Nephron progenitor cell (in vitro differentiated cells): ENCODE measurements around the gene WDSUB1.
A peak's percentile ranks its signal among the peaks of the same experiment; 100 is the strongest.

Experiments used
- DNase-seq: peaks from one replicate; pipeline ENCODE4 v3.0.0; 2021
- H3K27ac Mint-ChIP-seq: 2 replicates; pipeline ENCODE4 v1.8.0; 2021; ENCODE audit warnings: mild to moderate bottlenecking, moderate library complexity, mixed read lengths
- H3K27me3 Mint-ChIP-seq: 2 replicates; pipeline ENCODE4 v1.8.0; 2021; ENCODE audit warnings: mild to moderate bottlenecking, low read depth, mixed read lengths; ENCODE audit not compliant: poor library complexity
- H3K36me3 Mint-ChIP-seq: 2 replicates; pipeline ENCODE4 v1.8.0; 2021; ENCODE audit warnings: low read depth, mixed read lengths
- H3K4me1 Mint-ChIP-seq: 2 replicates; pipeline ENCODE4 v1.8.0; 2021; ENCODE audit warnings: mixed read lengths
- H3K4me3 Mint-ChIP-seq: 2 replicates; pipeline ENCODE4 v1.8.0; 2021; ENCODE audit warnings: mild to moderate bottlenecking, moderate library complexity, mixed read lengths
- H3K9me3 Mint-ChIP-seq: 2 replicates; pipeline ENCODE4 v1.8.0; 2021; ENCODE audit warnings: mild to moderate bottlenecking, moderate library complexity, mixed read lengths
- CTCF ChIP-seq: fragments of 200-600 bp; sonication (generic); IDR thresholded peaks from 2 replicates; pipeline ENCODE4 v1.5.0; 2021; ENCODE audit warnings: antibody characterized with exemption

WDSUB1 gene

GRCh38 chr2:159215116-159215515, 71.4 kb downstream of the WDSUB1 start:
- no peak for DNase-seq
- no peak overlapping the region for H3K27ac Mint-ChIP-seq
- H3K36me3 Mint-ChIP-seq: peaks cover 93% of the 10 kb centered on the region
- H3K27me3 Mint-ChIP-seq: peaks cover 6% of the 10 kb centered on the region
- no peak for TF ChIP-seq CTCF
- no peak overlapping the region for H3K4me3 Mint-ChIP-seq
- peaks cover 25% of the 10 kb centered on the region for H3K4me1 Mint-ChIP-seq
- H3K9me3 Mint-ChIP-seq: no peaks in the 10 kb centered on the region

DNA sequence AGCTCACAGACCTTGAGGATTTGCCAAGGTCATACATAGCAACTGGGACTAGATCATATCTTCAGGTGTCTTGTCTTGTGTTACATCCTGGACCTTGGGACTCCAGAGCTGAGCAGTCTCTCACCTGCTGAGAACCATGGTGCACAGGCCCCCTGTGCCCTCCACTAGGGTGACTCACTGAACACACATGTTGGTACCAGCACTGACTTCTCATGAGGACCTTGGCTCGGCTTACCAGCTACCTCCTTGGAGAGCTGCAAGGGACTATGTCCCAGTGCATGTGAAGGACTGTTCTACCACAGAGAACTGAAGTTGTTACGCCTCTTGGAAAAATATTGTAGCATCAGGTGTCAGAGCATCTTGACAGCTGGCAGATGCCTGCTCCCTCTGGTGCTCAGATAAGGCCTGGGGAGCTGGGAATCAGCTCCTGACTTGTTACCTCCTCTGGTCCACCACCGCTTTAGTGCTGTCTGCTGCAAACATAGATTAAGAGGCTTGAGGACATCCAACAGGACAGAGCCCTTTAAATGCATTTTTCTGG, 72.1 kb downstream of the WDSUB1 start:
- peaks cover 6% of the 10 kb centered on the region for H3K27me3 Mint-ChIP-seq
- no peak overlapping the region for H3K27ac Mint-ChIP-seq
- H3K4me1 Mint-ChIP-seq: peaks cover 32% of the 10 kb centered on the region
- no peaks in the 10 kb centered on the region for H3K9me3 Mint-ChIP-seq
- peaks cover 93% of the 10 kb centered on the region for H3K36me3 Mint-ChIP-seq
- H3K4me3 Mint-ChIP-seq: no peak overlapping the region
- no peak for TF ChIP-seq CTCF
- no peak for DNase-seq

DNA sequence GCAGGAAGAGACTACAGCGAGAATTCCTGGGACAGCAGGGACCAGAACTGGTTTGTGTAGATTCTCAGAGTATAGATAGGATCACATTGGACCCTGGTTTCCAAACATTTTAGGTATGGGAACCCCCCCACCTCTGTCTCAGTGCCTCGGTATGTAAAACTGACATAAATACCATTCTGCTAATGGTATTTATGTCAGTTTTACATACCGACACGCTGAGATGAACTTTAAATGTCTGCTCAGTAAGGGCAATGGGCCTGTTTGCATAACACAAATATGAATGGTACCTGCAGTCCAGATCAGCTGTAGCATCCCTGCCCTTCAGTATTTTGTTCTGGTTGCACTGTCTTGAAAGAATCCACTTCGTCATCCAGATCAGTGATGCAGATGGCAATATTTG, 73.2 kb downstream of the WDSUB1 start:
- no peak for TF ChIP-seq CTCF
- DNase-seq: no peak
- no peak overlapping the region for H3K27ac Mint-ChIP-seq
- H3K36me3 Mint-ChIP-seq: peaks cover 89% of the 10 kb centered on the region
- H3K4me1 Mint-ChIP-seq: peaks cover 39% of the 10 kb centered on the region
- no peak overlapping the region for H3K4me3 Mint-ChIP-seq
- no peaks in the 10 kb centered on the region for H3K9me3 Mint-ChIP-seq
- H3K27me3 Mint-ChIP-seq: peaks cover 6% of the 10 kb centered on the region

DNA sequence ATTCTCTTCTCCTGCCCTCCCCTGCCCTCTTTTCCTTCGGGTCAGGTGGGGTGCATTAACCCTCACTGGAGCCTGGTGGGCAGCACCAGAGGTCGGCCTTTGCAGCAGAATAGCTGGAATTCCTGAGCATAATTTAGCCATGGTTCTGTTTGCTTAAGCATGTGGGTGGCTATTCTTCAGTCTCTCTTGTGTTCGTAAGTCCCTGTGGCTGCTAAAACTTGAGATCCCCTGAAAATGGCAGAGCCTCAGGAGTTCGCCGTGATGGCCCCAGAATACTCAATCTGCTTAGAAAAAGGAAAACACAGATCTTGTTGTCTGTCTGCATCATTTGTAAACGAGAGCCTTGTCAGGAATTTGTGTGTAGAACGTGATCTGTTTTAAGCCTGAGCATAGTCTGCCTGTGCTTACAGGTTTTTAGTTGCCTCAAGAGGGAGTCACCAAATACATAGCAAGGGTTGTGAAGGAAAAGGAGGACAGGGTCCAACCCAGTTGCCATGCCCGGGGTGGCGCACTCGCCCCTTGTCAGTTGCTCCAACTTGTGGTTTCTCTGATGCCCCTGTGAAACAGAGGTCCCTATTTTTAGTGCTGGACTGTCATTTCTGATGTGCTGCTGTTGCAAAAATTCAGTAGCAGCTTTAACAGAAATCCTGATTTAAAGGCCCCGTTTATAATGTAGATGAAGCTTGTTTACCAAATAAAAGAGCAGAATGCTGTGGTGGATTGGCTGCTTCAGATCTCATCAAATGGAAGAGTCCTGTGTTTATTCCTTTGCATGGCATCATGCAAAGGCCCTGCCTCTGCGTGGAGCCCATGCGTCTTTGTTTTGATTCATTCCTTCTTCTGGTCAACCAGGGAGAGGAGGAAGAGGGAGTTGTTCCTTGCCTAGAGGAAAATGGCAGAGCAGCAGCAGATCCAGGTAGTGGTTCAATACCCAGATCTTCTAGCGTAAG, 74.8 kb downstream of the WDSUB1 start:
- Mint-ChIP-seq H3K4me3 (peak overlapping the region; percentile 39), H3K9me3 (no peaks in the 10 kb centered on the region), H3K27ac (peak overlapping the region; percentile 95), H3K27me3 (peaks cover 6% of the 10 kb centered on the region), H3K36me3 (peaks cover 85% of the 10 kb centered on the region), H3K4me1 (peaks cover 39% of the 10 kb centered on the region)
- DNase-seq: peak; percentile 45
- TF ChIP-seq CTCF: no peak

- Mint-ChIP-seq H3K27ac (peak overlapping the region; percentile 94), H3K4me1 (peaks cover 39% of the 10 kb centered on the region), H3K27me3 (peaks cover 6% of the 10 kb centered on the region), H3K9me3 (no peaks in the 10 kb centered on the region), H3K4me3 (no peak overlapping the region), H3K36me3 (peaks cover 85% of the 10 kb centered on the region)
- no peak for TF ChIP-seq CTCF
- no peak for DNase-seq
Observed at GRCh38 chr2:159209341-159210306, 76.9 kb downstream of the WDSUB1 start.
